Breast epithelium (tissue), 4 donors: ENCODE measurements around the gene PSME2. TPM values are rescaled to one million over a fixed set of nuclear protein-coding genes. Genes with fewer than 3 reads are reported as not detected.

Source experiments
- DNase-seq, 2 donors: peaks; one replicate each; pipeline ENCODE4 v3.0.0-alpha.2; 2019; ENCODE audit warnings: low spot score in 2 of 2
- H3K27ac ChIP-seq, 2 donors: fragments of 200-600 bp; sonication (generic) in 1 of 2; one replicate each; pipeline ENCODE4 v1.5.1; 2016 to 2019; ENCODE audit warnings: mild to moderate bottlenecking in 1 of 2
- H3K27me3 ChIP-seq, 2 donors: fragments of 200-600 bp; sonication (generic) in 1 of 2; one replicate each; pipeline versions ENCODE4 v1.5.1 to v1.6.0; 2017 to 2019; ENCODE audit warnings: control low read depth in 1 of 2, mild to moderate bottlenecking in 1 of 2
- H3K36me3 ChIP-seq: fragments of 200-600 bp; one replicate; pipeline ENCODE4 v1.5.1; 2019
- H3K4me1 ChIP-seq, 2 donors: fragments of 200-600 bp; sonication (generic); one replicate each; pipeline ENCODE4 v1.5.1; 2016 to 2019; ENCODE audit warnings: control low read depth in 1 of 2
- H3K4me3 ChIP-seq, 3 donors: fragments of 200-600 bp; sonication (generic); 1 replicate in 2 of 3; 2 replicates in 1 of 3; pipeline ENCODE4 v1.5.1; 2016 to 2019; ENCODE audit warnings: mild to moderate bottlenecking in 3 of 3, moderate library complexity in 2 of 3
- H3K9me3 ChIP-seq, 2 donors: fragments of 200-600 bp; sonication (generic) in 1 of 2; one replicate each; pipeline ENCODE4 v1.5.1; 2016 to 2019; ENCODE audit warnings: control low read depth in 1 of 2
- CTCF ChIP-seq, 3 donors: fragments of 450-650 bp; IDR thresholded peaks; one replicate each; pipeline ENCODE4 v1.5.1; 2016 to 2017; ENCODE audit warnings: antibody characterized with exemption in 3 of 3, mild to moderate bottlenecking in 3 of 3, moderate library complexity in 3 of 3
- POLR2A ChIP-seq: fragments of 450-650 bp; IDR thresholded peaks from one replicate; pipeline ENCODE4 v1.6.1; 2016; ENCODE audit warnings: antibody characterized with exemption, mild to moderate bottlenecking, moderate library complexity
- POLR2AphosphoS5 ChIP-seq, 3 donors: sonication (generic); formaldehyde crosslinking; IDR thresholded peaks; one replicate each; pipeline ENCODE4 v1.6.1; 2017; ENCODE audit warnings: antibody characterized with exemption in 3 of 3
- intact Hi-C: fragments of 100-400 bp; cut with DNase I; formaldehyde crosslinking; loops from one replicate; pipeline ENCODE4 v1.15.1; 2023; ENCODE audit warnings: low total_unique reads
- total RNA-seq, 3 donors: library from RNA; depleted of rRNA; stranded (reverse); fragments of >200 nt; gene quantifications; one replicate each; pipeline ENCODE4 v1.1.0, GENCODE V29; 2016

The PSME2 gene
- total RNA-seq, 3 donors from 2014 or later, result 22.1 to 69.2 (median 62.1) TPM

- no peaks in the 10 kb centered on the region for H3K36me3 ChIP-seq
- H3K4me1 ChIP-seq, result peaks cover 5 to 8% of the 10 kb centered on the region in 2 donors
- intact Hi-C loops, result no loop called here
- no peak for DNase-seq
- TF ChIP-seq CTCF (IDR thresholded peaks at IDR 0.05) (no peak), POLR2A (no peak), POLR2AphosphoS5 (IDR thresholded peaks at IDR 0.05) (no peak)
- H3K27me3 ChIP-seq, result no peaks in the 10 kb centered on the region
- H3K4me3 ChIP-seq, result no peak overlapping the region
- no peaks in the 10 kb centered on the region for H3K9me3 ChIP-seq
- no peak overlapping the region for H3K27ac ChIP-seq
Measured at GRCh38 chr14:24190416-24190815, 44.0 kb upstream of the PSME2 start.

DNA sequence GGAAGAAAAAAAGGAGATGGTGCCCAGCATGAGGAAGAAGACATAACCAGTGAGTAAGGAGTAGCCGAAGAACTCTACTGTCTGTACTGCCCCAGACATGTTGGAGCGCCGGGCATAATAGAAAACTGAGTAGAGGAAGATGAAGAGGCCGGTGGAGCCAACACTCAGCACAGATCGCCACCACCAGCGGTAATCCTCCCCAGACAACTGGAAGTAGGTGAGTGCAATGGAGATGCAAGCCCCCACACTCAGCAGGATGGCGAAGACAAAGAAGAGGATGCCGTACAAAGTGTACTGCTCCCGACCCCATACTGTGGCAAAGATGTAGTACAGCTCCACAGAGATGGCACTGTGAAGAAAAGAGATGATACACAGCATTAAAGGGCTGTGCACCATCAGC lies 43.0 kb upstream of the PSME2 start:
- H3K27ac ChIP-seq, result peak overlapping the region in 1 of 2 donors; percentile 63
- H3K27me3 ChIP-seq, result no peaks in the 10 kb centered on the region
- no peaks in the 10 kb centered on the region for H3K9me3 ChIP-seq
- peaks cover 2 to 8% of the 10 kb centered on the region in 2 donors for H3K4me1 ChIP-seq
- TF ChIP-seq POLR2A, result no peak
- no peak for TF ChIP-seq CTCF (IDR thresholded peaks at IDR 0.05)
- no peak for TF ChIP-seq POLR2AphosphoS5 (IDR thresholded peaks at IDR 0.05)
- H3K36me3 ChIP-seq, result peaks cover under 1% of the 10 kb centered on the region
- no peak for DNase-seq
- no peak overlapping the region for H3K4me3 ChIP-seq
- intact Hi-C loops, result no loop called here

- peaks cover 0 to 8% of the 10 kb centered on the region in 2 donors for H3K4me1 ChIP-seq
- H3K9me3 ChIP-seq, result no peaks in the 10 kb centered on the region
- peaks cover 5% of the 10 kb centered on the region for H3K36me3 ChIP-seq
- intact Hi-C loops, result no loop called here
- H3K27ac ChIP-seq, result peak overlapping the region in 1 of 2 donors; percentile 63
- H3K27me3 ChIP-seq, result no peaks in the 10 kb centered on the region
- TF ChIP-seq POLR2A, result no peak
- TF ChIP-seq POLR2AphosphoS5 (IDR thresholded peaks at IDR 0.05), result no peak
- TF ChIP-seq CTCF (IDR thresholded peaks at IDR 0.05), result no peak
- no peak for DNase-seq
- H3K4me3 ChIP-seq, result peak overlapping the region in 2 of 3 donors; percentile 76 to 79
Measured at GRCh38 chr14:24189059-24189375, 42.6 kb upstream of the PSME2 start.

DNA sequence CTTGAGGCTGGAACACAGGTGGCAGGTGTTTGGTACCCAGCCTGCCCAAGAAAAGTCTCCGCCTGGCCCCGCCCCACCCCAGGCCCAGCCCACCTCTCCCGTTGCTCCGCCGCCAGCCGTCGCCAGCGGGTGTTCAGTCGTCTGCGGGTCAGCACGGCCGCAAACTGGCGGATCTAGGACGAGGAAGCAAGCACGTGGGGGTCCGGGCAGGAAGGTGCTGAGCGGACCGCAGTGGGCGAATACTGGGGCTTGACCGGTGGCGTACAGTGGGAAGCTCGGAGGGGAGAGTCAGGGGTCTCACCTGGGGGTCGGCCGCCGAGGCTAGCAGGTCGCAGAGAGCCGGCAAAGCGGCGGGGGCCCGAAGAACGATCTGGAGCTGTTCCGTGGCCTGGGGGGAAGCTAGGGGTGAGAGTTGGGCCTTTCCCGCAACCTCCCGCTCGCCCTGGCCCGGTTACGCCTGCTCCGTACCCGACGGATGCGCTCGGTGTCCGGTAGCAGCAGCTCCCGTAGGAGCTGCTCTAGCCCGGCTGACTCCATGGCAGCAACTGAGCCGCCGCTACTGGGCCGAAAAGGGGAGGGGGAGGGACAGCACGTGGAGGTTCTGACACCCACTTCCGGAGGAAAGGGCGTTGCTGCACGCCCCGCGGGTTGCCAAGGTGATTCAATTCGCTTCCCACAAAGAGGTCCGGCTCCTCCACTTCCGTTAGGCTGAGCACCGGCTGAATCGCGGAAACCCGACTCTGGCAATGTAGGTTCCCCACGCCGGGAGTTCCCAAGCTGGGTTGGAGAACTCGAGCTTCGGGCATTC lies 42.0 kb upstream of the PSME2 start, which contains the start of gene IPO4:
Gene IPO4 (minus strand): TSS at position 566 of the 808 bp plus-strand sequence. CDS start 29 bp downstream, at position 537.
- TF ChIP-seq POLR2AphosphoS5 (IDR thresholded peaks at IDR 0.05) (peak; percentile 74 to 85 (median 80)), POLR2A (no peak)
- Histone ChIP-seq H3K9me3 (no peaks in the 10 kb centered on the region), H3K36me3 (peaks cover 5% of the 10 kb centered on the region), H3K27me3 (no peaks in the 10 kb centered on the region), H3K4me1 (peaks cover 0 to 8% of the 10 kb centered on the region in 2 donors), H3K4me3 (peak within 1 kb of the TSS; percentile 68 to 79 (median 76)), H3K27ac (peak within 1 kb of the TSS; percentile 63 to 80)
- intact Hi-C loops, result no loop called here
- peak; percentile 95 to 97 for DNase-seq

DNA sequence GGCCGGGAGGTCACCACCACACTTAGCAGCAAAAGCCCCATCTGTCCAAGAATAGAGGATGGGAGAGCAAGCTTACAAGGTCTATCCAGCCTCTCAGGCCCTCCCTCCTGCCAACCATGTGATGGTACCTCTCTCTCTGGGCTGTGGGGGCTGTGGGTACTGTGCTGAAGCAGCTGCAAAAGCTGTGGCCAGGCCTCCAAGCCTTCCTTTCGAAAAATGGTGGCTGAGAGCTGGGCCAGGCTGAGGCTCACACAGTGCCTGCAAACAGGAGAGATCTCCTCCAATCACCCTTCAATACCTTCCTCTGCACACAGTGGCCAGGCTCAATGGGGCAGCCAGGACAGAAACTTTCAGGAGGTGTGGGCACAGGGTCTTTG lies 41.1 kb upstream of the PSME2 start:
- Histone ChIP-seq H3K27ac (peak overlapping the region in 1 of 2 donors; percentile 80), H3K4me1 (peaks cover 0 to 8% of the 10 kb centered on the region in 2 donors), H3K4me3 (peak overlapping the region; percentile 68 to 79 (median 76)), H3K27me3 (no peaks in the 10 kb centered on the region), H3K9me3 (no peaks in the 10 kb centered on the region), H3K36me3 (peaks cover 5% of the 10 kb centered on the region)
- DNase-seq, result no peak
- intact Hi-C loops, result no loop called here
- TF ChIP-seq CTCF (IDR thresholded peaks at IDR 0.05) (no peak), POLR2A (no peak), POLR2AphosphoS5 (IDR thresholded peaks at IDR 0.05) (no peak)
